Subcutaneous adipose tissue (tissue), 4 donors: ENCODE results near the gene STAB2. TPM values are rescaled to one million over a fixed set of nuclear protein-coding genes. Genes with fewer than 3 reads are reported as not detected.

ENCODE experiments used
- CTCF ChIP-seq: fragments of 450-650 bp; IDR thresholded peaks from one replicate; pipeline ENCODE4 v1.5.1; 2016; ENCODE audit warnings: low read depth, mild to moderate bottlenecking, control low read depth, antibody characterized with exemption, moderate library complexity
- total RNA-seq, 4 donors: library from RNA; depleted of rRNA; stranded (reverse); fragments of >200 nt; gene quantifications; one replicate each; pipeline ENCODE4 v1.1.0, GENCODE V29; 2016

The STAB2 gene
- total RNA-seq, 4 donors from 2014 or later, result under 0.01 to 1.5 (median 0.16) TPM; not detected in 1

DNA sequence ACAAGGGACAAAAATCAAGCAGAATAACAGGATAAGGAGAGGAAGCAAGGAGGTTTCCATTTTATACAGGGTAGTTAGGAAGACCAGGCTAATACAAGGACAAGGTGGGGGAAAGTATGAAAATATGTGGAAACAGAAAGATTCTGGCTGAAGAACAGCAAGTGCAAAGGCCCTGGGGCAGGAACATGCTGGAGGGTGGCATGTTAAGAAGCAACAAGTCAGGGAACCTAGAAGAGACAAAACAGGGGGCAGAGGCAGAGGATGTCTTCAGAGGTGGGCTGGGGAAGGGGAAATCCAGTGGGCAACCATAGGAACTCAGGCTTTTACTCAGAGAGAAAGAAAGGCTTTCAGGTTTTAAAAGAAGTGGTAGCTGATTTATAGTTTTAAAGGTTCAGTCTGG lies 199.1 kb downstream of the STAB2 start:
- TF ChIP-seq CTCF, result no peak

- no peak for TF ChIP-seq CTCF
Measured at GRCh38 chr12:103791350-103791920, 204.4 kb downstream of the STAB2 start.

DNA sequence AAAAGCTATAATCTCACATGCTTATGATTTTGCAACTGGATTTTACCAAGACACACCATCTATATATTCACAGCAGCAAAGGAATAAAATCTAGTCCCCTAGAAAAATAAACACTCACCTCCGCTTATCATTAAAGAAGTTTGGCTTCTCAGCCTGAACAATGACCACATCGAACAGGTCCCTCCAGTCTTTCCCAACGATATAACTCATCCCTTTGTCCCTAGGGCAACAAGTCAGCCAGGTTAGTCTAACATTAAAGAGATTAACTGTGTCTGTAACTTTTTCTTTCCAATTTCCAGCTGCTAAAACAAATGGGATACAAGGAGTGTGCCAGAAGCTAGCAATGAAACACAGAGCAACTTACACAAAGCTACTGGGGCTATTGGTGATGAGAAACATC lies 206.0 kb downstream of the STAB2 start:
- TF ChIP-seq CTCF, result no peak

GRCh38 chr12:103793512-103794045 lies 206.5 kb downstream of the STAB2 start:
- TF ChIP-seq CTCF, result no peak

DNA sequence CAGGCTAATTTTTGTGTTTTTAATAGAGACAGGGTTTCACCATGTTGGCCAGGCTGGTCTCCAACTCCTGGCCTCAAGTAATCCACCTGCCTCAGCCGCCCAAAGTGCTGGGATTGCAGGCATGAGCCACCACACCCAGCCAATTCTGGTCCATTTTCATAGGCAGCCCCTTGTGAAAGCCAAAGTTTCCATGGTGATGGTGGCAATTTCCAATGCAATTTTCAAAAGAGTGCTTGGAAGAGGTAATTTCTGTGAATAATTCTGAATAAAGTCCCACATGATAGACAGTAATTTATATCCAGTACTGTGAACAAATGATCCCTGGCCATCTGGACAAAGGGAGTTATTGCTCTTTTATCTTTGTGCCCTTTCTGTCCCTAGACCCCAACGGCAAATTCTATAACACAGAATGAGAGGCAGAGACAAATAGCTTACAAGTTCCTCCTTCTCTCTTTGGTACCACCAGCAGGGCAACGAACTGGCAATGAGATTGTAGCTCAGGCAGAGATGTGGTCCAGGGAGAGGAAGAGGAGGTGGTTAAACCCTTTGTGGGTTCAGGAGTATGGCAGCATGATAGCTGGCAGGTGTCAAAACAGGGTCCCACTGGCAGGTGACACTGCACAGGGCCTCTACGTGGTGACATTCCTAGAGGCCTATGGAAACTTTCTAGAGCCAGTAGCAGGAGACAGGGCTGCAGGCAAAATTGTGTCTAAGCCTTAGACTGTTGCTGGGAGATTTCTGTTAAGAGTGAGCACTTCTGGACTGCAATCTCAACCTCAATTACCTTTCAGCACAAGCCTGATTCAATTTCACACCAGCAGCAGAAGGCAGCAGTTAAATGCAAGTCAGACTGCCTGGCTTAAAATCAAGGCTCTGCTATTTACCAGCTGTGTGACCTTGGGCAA lies 207.5 kb downstream of the STAB2 start:
- TF ChIP-seq CTCF, result no peak

DNA sequence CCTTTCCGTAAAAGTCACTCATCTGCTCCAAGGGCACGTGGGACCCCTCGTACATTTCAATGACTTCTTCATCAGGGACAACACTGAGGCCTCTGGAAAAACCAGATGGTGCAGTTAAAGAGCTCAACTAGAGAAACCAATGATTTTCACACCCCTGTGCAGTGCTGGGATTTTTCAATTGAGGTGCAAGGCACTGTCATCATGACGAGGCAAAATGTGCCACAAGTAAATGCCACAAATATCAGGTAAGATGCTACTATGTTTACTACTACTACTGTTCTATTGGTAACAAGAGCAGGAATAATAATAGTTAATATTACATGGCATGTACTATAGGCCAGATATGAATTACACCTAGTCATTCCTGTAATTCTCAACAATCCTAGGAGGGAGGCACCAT lies 211.5 kb downstream of the STAB2 start:
- TF ChIP-seq CTCF, result no peak

DNA sequence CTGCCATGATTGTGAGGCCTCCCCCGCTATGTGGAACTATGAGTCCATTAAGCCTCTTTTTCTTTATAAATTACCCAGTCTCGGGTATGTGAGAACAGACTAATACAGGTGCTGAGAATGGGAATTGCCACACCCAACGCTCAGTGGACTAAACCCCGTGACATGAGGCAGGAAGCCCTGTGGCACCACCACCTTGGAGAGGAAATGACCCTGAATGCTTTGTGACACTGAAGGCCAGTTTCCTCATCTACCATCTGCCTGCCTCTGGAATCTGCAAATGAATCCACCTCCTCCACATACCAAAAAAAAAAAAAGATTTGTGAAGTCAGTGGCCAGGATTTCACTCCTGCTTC lies 212.4 kb downstream of the STAB2 start:
- no peak for TF ChIP-seq CTCF
